ENCODE data around the gene ADH6. TPM values are rescaled to one million over a fixed set of nuclear protein-coding genes. Genes with fewer than 3 reads are reported as not detected.

The ADH6 gene
- total RNA-seq, 3 donors from 2014 or later, result not detected

DNA sequence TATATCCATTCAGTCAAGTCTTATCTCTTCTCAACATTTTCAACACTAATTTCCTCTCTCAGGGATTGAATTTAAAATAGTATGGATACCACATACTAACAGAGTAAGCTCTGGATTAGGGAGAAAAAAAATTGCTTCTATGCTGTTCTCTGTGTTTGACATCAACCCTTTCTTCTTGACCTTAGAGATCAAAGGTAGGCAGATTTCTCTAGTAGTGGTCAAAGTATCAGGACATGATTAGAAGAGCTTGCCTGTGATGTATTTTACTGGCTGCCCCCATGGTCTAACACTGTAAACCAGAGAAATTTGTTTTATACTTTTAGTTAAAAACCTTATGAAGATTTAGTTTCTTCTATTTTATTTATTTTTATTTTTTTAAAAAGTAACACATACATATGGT lies 8.3 kb downstream of the ADH6 start:
- H3K36me3 ChIP-seq, result no peaks in the 10 kb centered on the region
- intact Hi-C loops (cut with DNase I; ENCODE audit: low total_unique reads), result no loop called here
- no peak for TF ChIP-seq POLR2A (IDR thresholded peaks at IDR 0.05)
- TF ChIP-seq, protein P1, sequence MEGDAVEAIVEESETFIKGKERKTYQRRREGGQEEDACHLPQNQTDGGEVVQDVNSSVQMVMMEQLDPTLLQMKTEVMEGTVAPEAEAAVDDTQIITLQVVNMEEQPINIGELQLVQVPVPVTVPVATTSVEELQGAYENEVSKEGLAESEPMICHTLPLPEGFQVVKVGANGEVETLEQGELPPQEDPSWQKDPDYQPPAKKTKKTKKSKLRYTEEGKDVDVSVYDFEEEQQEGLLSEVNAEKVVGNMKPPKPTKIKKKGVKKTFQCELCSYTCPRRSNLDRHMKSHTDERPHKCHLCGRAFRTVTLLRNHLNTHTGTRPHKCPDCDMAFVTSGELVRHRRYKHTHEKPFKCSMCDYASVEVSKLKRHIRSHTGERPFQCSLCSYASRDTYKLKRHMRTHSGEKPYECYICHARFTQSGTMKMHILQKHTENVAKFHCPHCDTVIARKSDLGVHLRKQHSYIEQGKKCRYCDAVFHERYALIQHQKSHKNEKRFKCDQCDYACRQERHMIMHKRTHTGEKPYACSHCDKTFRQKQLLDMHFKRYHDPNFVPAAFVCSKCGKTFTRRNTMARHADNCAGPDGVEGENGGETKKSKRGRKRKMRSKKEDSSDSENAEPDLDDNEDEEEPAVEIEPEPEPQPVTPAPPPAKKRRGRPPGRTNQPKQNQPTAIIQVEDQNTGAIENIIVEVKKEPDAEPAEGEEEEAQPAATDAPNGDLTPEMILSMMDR (IDR thresholded peaks at IDR 0.05), result no peak
- TF ChIP-seq POLR2AphosphoS5 (IDR thresholded peaks at IDR 0.05), result no peak
- H3K4me1 ChIP-seq, result no peaks in the 10 kb centered on the region
- DNase-seq (ENCODE audit: low spot score in 2 of 2), result no peak
- H3K27me3 ChIP-seq, result no peaks in the 10 kb centered on the region
- H3K4me3 ChIP-seq, result no peak overlapping the region
- H3K27ac ChIP-seq, result no peak overlapping the region
- no peaks in the 10 kb centered on the region for H3K9me3 ChIP-seq

DNA sequence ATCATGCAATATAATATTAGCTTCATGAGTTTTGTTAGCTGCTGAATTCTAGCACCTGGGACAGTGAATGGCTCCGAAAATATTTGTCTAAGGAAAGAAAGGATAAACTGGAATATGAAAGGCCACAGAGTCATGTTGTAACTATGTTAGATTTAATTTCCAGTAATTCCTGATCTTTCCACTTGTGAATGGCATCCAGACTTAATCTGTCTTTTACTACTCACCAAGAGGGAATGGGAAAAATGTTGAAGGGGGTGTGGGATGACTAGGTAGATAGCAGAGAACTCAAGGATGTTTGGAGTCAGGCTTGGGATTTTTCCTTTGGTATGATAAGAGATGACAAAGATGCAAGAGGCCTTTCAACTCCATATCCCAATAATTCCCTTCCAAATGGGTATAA lies 9.4 kb downstream of the ADH6 start:
- Histone ChIP-seq H3K4me1 (no peaks in the 10 kb centered on the region), H3K36me3 (no peaks in the 10 kb centered on the region), H3K27me3 (no peaks in the 10 kb centered on the region), H3K9me3 (no peaks in the 10 kb centered on the region), H3K4me3 (no peak overlapping the region), H3K27ac (no peak overlapping the region)
- no peak for DNase-seq (ENCODE audit: low spot score in 2 of 2)
- intact Hi-C loops (cut with DNase I; ENCODE audit: low total_unique reads), result no loop called here
- TF ChIP-seq POLR2A (IDR thresholded peaks at IDR 0.05) (no peak), POLR2AphosphoS5 (IDR thresholded peaks at IDR 0.05) (no peak)
- TF ChIP-seq, protein P1 (IDR thresholded peaks at IDR 0.05), result no peak

DNA sequence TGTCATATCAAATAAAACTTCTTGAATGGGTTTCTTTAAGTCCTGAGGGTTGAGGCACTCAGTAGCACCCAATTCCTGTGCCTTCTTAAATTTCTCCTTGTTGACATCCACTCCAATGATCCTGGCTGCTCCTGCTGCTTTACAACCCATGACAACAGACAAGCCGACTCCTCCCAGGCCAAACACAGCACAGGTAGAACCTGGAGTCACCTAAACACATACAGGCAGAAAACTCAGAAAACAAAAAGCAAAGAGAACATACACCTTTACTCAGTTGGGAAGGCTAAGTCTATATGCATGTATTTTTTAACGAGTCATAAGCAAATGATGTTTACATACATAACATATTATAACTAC lies 10.3 kb downstream of the ADH6 start:
- no peaks in the 10 kb centered on the region for H3K27me3 ChIP-seq
- H3K36me3 ChIP-seq, result no peaks in the 10 kb centered on the region
- H3K4me3 ChIP-seq, result no peak overlapping the region
- intact Hi-C loops (cut with DNase I; ENCODE audit: low total_unique reads), result no loop called here
- DNase-seq (ENCODE audit: low spot score in 2 of 2), result no peak
- H3K4me1 ChIP-seq, result no peaks in the 10 kb centered on the region
- H3K27ac ChIP-seq, result no peak overlapping the region
- no peak for TF ChIP-seq POLR2A (IDR thresholded peaks at IDR 0.05)
- TF ChIP-seq, protein P1 (IDR thresholded peaks at IDR 0.05), result no peak
- no peak for TF ChIP-seq POLR2AphosphoS5 (IDR thresholded peaks at IDR 0.05)
- no peaks in the 10 kb centered on the region for H3K9me3 ChIP-seq

DNA sequence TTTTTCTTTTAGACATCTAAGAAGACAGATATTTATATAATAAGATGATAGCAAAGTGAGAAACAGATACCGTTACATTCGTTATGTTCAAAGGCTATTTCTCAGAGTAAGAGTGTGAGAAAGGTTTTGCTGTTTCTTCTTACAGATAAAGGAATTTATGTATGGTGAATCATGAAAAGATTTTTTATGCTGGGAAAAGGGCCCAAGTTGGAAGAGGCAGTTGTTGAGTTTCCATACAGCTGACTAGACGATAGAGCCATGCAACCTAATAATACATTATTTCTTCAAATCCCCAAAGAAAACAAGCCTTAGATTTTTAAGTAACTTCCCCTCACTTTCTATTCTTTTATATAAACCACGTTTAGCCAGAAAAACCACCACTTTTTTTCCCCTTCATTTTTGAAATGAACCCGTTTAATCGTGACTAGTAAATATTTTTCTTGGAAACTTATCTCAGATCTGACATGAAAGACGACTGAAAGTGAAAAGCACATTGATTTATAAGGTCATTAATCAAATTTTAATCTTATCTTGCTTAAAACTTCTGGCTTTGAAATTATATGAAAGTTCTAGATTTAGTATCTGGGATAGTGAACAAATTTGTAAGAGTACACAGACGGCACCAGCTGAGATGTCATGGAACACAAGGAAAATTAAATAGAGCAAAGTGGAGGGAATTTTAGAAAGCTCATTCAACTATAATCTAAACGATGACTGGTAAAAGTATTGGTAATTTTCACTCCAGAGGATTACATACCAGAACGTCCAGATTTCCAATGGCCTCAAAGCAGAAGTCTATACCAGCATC lies 10.9 kb downstream of the ADH6 start:
- no peaks in the 10 kb centered on the region for H3K9me3 ChIP-seq
- H3K4me1 ChIP-seq, result no peaks in the 10 kb centered on the region
- DNase-seq (ENCODE audit: low spot score in 2 of 2), result no peak
- H3K27ac ChIP-seq, result no peak overlapping the region
- H3K4me3 ChIP-seq, result no peak overlapping the region
- no peaks in the 10 kb centered on the region for H3K27me3 ChIP-seq
- TF ChIP-seq, protein P1 (IDR thresholded peaks at IDR 0.05), result no peak
- no peak for TF ChIP-seq POLR2A (IDR thresholded peaks at IDR 0.05)
- no peak for TF ChIP-seq POLR2AphosphoS5 (IDR thresholded peaks at IDR 0.05)
- H3K36me3 ChIP-seq, result no peaks in the 10 kb centered on the region
- intact Hi-C loops (cut with DNase I; ENCODE audit: low total_unique reads), result no loop called here

DNA sequence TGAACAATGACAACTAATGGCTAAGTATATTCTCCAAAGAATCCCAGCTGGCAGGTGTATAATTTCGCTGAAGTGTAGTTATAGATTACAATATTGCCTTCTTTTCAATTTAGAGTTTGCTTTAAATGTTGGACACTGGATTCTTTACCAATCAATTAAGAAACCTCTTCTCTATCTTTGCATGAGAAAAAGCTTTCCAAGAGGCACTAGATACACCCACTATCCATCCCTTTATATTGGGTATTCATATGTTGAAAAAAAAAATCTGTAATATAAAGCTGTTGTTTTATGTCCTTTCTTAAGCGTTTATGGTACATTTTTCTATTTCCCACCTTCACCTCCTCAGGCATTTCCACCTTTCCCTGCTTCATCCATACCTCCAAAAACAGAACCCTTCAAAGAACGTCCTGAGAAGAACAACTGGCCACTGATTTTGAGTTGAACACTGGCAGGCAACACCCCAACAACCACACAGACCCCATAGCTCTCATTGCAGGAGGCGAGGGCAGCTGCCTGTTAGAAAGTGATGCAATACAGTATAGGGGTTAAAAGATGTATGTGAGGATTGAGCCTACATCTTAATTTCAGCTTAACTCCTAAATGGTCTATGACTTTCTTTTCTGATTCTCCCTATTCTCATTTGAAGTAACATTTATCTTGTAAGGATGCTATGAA lies 11.8 kb downstream of the ADH6 start:
- Histone ChIP-seq H3K36me3 (no peaks in the 10 kb centered on the region), H3K27ac (no peak overlapping the region), H3K4me3 (no peak overlapping the region), H3K9me3 (no peaks in the 10 kb centered on the region), H3K4me1 (peaks cover 0 to 6% of the 10 kb centered on the region in 2 donors), H3K27me3 (no peaks in the 10 kb centered on the region)
- no peak for DNase-seq (ENCODE audit: low spot score in 2 of 2)
- TF ChIP-seq, protein P1 (IDR thresholded peaks at IDR 0.05), result no peak
- TF ChIP-seq POLR2A (IDR thresholded peaks at IDR 0.05) (no peak), POLR2AphosphoS5 (IDR thresholded peaks at IDR 0.05) (no peak)
- intact Hi-C loops (cut with DNase I; ENCODE audit: low total_unique reads), result no loop called here
